Middle frontal gyrus (tissue), 1 donor: ENCODE results near the gene TPH2.

Source experiments
- DNase-seq: peaks from one replicate; pipeline ENCODE4 v3.0.0-alpha.2; 2015; ENCODE audit warnings: low spot score; ENCODE audit errors: extremely low spot score

TPH2 gene

DNA sequence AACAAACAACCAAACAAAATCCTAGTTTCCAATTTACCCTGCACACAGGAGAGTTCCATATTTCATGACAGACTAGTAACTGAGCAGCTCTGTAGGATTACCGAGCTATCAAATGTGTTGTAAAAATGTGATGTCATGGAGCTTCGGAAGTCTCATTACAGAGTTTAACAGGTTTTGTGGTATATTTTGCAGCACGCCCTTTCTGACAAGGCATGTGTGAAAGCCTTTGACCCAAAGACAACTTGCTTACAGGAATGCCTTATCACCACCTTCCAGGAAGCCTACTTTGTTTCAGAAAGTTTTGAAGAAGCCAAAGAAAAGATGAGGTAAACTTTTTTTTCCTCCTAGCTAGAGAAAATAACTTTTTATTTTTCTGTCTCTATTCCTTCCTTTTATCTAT is 92.4 kb downstream of the TPH2 start:
- no peak for DNase-seq

GRCh38 chr12:72033991-72034390 is 95.3 kb downstream of the TPH2 start:
- no peak for DNase-seq

GRCh38 chr12:72035625-72036024 is 97.0 kb downstream of the TPH2 start:
- DNase-seq: no peak

DNA sequence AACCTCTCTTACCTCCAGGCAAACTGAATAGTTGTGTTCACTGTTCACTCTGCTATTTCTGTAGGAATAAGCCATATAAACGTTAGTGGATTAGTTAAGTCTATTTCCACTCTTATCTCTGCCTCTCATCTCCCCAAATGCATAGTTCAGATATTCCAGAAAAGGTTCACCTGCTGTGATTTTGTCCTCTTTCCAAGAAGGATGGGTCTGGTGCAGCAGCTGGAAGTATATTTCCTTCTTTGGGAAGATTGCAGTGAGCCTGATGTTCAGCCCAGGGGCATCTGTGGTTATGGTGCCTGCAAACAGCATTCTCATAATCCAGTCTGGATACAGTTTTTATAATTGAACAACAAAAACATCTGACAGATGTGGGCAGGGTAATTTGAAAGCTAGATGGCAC is 97.7 kb downstream of the TPH2 start:
- DNase-seq: no peak

DNA sequence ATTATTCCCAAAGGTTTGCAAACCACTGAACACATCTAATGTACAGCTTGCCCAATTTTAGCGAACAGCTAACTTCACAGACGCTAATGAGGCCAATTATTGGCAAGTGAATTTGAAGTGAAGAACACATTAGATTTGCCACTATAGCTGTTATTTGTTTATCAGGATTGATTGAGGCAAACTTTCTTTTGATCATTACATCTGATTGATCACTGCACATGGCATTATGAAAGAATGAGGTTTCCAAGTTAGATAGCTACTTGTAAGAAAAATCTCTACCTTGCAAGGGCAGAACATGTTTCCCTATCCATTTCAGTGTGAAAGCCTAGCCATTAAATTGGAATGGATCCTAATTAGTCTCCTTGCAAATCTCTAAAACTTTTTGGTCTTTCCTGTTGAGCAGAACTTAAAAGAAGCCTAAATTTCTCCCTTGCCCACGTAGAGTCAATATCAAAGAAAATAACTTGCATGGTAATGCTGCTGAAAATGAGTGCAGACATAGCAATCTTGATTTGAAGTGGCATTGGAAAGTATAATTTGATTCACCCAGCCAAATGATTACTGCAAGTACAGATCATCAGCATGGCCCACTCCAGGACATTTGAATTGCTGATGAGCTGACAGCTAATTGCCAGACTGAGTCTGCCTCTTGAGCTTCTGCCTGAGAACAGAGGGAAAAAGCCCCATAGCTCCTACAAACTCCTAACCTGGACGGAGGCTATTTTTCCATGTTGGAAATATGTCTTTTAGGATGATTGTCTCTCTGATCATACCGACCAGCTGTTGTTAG is 98.6 kb downstream of the TPH2 start:
- DNase-seq: no peak

DNA sequence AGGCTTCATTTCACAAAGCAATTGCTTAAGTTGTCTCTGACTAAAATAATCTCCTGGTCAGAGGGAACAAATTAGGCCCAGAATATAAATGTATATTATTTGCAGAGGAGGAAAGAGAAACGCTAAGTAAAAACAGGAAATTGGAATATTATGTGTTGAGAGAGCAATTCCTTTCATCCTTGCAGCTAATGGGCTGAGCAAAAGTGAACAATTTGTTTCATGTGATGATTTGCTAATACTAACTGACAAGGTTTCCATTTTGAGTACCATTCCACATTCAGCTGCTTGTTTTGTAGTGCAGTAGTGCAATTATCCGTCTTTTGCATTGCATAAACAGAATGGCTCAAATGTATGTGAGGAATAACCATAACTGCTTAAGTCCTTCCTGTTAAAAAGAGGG is 103.2 kb downstream of the TPH2 start:
- no peak for DNase-seq

GRCh38 chr12:72053604-72054003 is 115.0 kb downstream of the TPH2 start:
- DNase-seq: no peak

DNA sequence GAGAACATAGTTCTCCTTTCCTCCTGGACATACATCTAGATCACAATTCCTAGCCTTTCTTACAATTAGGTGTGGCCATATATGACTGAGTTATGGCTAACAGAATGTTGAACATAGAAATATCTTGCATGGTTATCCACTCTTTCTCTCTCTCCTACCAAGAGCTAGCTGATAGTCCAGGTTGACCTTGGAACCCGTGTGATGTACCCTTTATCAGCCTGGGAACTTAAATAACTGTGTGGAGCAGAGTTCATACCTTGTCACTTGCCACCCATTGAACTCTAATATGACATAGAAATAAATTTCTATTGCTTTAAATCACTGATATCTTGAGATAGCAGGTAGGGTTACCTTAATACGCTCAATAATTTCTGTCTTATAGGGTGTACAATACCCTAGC is 115.9 kb downstream of the TPH2 start:
- no peak for DNase-seq

GRCh38 chr12:72057330-72057914 is 118.8 kb downstream of the TPH2 start:
- no peak for DNase-seq

GRCh38 chr12:72063073-72063472 is 124.4 kb downstream of the TPH2 start:
- no peak for DNase-seq

GRCh38 chr12:72071030-72071429 is 132.4 kb downstream of the TPH2 start:
- no peak for DNase-seq

DNA sequence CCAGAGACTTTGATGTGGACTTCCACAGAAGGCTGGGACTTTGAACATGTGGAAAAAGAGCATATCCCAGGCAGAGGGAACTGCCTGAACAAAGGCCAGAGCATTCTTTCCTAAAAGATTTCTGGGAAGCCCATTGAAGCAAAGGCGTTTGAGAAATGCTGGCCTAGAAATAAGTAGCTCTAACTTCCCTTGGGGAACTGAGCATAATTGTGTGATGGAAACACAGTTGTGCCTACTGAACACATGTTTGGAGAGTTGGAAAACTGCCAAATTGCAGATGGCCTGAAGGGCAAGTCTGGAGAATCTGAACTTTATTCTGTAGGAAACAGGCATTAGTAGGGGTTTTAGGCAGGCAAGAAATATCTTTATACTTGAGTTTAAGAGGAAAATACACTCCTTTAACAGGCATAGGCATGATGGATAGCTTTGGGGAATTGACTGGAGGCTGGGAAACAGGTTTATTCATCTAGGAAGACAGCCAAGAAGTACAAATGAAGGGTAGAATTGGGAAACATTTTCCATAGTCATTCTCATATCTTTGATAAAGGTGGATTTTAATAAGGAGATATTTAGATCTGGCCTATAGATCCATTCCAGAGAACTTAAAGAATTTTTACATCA is 134.1 kb downstream of the TPH2 start:
- DNase-seq: no peak

DNA sequence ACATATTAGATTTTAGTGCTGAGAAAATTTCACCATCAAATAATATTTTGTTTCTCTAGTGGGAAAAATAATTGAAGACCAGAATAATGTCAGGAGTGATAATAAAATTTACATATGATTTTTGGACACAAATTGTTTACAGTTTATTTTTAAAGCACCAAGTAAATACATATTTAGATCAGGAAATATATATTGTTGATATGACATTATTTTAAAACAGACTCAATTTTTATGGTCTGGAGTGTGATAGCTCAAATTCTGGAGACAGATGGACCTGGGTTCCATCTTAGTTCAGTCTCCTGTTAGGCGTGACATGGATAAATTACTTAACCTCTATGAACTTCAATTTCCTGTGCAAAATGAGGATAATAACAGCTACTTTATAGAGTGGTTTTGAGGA is 135.4 kb downstream of the TPH2 start:
- no peak for DNase-seq

- DNase-seq: no peak
Observed at GRCh38 chr12:72074956-72075355, 136.3 kb downstream of the TPH2 start.

DNA sequence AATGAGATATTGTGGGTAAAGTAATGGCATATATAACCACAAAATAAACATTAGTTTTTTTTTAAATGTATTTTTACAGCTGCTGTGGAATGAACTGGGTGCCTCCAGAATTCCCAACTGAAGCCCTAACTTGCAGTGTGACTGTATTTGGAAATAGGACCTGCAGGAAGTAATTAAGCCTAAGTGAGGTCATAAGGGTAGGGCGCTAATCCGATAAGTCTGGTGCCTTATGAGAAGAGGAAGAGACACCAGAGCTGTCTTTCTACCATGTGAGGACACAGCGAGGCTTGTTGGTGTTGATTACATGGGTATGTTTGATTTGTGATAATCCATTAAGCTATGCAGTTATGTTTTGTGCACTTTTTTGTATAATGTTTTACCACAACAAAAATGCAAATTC is 136.8 kb downstream of the TPH2 start:
- no peak for DNase-seq

DNA sequence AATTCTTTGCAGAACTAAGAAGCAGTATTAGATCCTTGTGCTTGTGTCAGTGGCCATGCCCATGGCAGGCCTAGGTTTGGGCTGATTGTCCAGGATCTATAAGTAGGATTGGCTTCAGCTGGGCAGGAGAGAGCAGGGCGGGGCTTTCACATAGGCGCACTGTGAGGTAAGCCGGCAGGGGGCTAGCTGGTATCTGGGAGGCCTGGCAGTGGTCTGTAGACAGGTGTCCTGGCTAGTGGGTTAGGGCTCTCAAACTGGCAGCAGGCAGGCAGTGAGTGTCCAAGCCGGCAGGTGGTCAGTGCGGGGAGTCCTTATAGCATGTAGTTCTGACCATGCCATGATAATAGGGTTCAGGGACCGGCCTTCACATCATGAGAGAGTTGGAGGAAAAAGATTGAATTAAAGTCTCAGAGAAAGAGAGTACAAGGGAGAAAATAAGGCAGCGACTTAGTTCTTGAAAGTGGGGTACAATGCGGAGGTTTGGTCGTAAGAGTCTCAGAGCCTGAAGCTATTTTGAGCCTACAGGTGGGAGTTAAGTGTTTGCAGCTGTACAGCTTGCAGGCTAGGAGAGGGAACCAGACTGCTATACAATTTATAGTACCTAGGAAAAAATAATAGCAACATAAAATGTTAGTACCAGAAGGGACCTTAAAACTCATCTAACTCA is 137.4 kb downstream of the TPH2 start:
- no peak for DNase-seq

GRCh38 chr12:72076558-72076915 is 137.9 kb downstream of the TPH2 start:
- no peak for DNase-seq

DNA sequence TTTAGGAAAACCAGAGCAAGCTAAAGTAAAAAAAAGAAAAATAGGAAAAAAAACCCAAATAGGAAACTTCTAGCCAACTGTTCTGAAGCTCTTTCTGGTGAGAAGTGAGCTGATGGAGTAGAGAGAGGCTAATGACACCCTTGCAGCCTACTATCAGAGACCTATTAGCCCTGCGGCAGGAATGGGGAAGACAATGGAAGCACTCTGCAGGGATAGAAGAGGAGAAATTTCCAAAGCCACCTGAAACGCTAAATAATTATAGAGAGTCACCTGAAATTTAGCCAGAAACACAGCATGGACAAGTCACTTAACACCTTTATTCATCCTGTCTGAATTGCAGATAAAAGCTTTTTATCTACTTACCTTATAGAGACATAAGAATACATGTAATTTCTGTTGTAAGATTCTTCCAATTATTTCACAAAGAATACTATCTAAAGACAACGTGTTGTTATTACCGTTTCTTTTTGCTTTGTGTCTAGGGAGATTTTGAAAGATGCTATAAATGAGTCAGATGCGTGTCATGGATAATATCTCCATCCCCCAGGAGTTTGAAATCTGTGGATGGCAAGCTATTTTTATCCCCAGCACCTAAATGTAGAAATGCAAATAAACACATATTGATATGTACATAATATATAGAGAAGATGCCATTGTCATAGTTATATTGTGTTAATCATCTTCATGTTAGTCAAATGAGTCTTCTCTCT is 138.6 kb downstream of the TPH2 start:
- DNase-seq: no peak

DNA sequence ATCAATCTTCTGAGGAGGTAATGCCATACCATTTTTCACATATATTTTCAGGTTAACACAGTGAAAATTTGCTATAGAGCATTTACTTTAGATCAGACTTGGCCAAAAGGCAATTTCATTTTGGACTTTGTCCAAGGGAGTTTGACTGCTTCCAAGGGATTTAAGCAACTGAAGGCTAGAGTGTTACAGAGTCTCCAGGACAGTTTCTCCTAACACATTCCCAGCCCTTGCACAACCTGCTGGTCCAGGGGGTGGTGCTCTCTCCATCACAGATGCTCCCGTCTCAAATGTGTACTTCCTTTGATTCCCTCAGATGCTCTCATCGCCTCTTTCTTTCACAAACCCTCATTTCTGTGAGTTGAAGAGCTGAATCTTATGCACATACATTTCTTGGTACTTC is 143.1 kb downstream of the TPH2 start:
- DNase-seq: no peak
